WI38 (cell line): ENCODE measurements around the gene MBOAT2.
A peak's percentile ranks its signal among the peaks of the same experiment; 100 is the strongest.

Experiments
- H3K4me3 ChIP-seq: 2 replicates; pipeline ENCODE4 v1.5.1; 2011; ENCODE audit warnings: low read depth, mild to moderate bottlenecking, control low read depth, low read length
- TF ChIP-seq, protein P1 (sequence below): IDR thresholded peaks from 2 replicates; pipeline ENCODE4 v1.5.1; 2012; ENCODE audit warnings: low read depth, mild to moderate bottlenecking, control low read depth, low read length

The MBOAT2 gene

DNA sequence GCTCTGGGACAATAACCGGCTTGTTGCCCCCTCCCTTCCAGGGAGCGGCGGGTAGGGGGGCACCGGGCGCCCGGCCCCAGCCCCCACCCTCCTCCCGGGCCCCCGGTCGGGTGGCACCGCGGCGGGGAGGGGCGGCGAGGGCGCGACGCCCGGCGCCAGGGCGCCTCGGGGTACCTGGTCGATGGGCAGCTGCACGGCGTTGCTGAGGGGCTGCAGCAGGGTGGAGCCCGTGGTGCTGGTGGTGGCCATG lies 193 bp downstream of the MBOAT2 start:
- TF ChIP-seq, protein P1, sequence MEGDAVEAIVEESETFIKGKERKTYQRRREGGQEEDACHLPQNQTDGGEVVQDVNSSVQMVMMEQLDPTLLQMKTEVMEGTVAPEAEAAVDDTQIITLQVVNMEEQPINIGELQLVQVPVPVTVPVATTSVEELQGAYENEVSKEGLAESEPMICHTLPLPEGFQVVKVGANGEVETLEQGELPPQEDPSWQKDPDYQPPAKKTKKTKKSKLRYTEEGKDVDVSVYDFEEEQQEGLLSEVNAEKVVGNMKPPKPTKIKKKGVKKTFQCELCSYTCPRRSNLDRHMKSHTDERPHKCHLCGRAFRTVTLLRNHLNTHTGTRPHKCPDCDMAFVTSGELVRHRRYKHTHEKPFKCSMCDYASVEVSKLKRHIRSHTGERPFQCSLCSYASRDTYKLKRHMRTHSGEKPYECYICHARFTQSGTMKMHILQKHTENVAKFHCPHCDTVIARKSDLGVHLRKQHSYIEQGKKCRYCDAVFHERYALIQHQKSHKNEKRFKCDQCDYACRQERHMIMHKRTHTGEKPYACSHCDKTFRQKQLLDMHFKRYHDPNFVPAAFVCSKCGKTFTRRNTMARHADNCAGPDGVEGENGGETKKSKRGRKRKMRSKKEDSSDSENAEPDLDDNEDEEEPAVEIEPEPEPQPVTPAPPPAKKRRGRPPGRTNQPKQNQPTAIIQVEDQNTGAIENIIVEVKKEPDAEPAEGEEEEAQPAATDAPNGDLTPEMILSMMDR: no peak
- H3K4me3 ChIP-seq: peak overlapping the region; percentile 75

DNA sequence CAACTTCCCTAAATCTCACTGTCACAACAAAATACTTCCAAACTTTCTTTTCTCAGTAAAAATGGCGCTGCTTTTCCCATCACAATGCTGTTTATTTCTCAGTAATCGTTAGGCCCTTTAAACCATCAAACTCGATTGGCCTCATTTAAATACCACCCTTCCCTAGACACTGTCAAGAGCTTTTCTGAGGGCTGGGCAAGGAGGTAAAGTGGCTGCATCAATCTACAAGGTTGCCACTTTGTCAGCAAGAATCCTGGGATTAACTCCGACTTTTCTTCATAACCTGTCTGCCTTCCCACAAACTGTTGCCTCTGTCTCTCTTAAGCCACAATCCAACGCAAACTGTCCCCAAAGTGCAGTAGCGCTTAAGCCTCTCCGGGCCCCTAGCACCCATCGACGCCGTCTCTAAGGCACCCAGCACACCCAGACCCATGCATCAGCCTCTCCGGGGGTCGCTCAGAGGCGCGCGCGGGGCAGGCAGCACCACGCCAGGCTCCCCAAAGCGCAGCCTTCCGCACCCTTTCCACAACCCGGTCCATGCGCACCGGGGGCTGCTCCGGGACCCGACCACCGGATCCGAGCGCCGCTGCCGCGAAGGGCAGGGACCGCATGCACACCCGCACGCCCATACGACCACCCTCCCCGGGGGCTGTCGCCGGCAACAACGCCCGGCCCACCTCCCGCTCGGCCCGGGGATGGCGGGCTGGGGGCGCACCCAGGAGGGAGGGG lies 683 bp downstream of the MBOAT2 start:
- TF ChIP-seq, protein P1: no peak
- H3K4me3 ChIP-seq: peak overlapping the region; percentile 75

GRCh38 chr2:9002313-9002636 lies 1.2 kb downstream of the MBOAT2 start:
- peak overlapping the region; percentile 75 for H3K4me3 ChIP-seq
- TF ChIP-seq, protein P1: no peak

DNA sequence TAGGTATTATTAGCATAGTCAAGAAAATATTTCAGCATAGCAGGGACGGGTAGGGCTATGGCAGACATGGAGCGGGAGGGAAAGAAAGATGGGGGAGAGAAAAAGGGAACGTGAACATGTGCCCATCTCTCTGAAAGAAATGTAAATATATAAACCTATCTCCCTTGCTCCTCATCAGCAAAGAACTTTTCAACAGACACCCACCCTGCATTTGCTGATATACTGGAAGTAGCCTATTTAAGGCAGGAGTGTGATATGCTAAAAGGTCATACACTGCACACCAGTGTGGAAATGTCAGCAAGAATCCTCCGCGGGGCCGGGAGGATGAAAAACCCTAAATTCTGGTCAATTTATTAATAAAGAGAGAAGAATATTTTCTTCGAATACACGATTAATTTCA lies 1.7 kb downstream of the MBOAT2 start:
- TF ChIP-seq, protein P1: no peak
- no peak overlapping the region for H3K4me3 ChIP-seq

DNA sequence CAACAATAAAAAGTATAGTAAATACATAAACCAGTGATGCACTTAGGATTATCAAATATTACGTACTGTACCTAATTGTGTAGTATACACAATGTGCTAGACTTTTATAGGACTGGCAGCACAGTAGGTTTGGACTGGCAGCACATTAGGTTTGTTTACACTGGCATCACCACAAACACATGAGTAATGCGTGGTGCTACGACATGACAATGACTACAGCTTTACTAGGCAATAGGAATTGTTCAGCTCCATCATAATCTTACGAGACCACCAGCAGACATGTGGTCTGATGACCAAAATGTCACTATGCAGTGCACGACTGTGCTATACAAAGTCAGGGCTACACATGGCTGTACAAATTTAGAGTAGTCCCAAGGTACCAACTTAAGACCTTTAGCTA lies 2.3 kb downstream of the MBOAT2 start:
- H3K4me3 ChIP-seq: no peak overlapping the region

DNA sequence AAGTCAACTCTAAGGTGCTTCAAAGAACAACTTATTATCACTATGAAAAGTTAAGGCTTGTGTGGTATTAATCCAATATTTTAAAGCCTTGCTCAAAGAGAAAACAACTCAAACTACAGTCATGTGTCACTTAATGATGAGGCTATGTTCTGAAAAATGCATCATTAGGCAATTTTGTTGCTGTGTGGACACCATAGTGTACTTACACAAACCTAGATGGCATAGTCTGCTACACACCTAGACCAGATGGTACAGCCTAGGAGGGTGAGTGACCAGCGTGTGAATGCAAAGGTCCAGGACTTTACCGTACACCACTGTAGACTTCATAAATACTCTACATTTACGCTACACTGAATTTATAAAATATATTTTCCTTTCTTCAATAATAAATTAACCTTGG lies 3.0 kb downstream of the MBOAT2 start:
- TF ChIP-seq, protein P1: no peak
- H3K4me3 ChIP-seq: no peak overlapping the region

More for the DNA sequence above, 2.3 kb downstream of the MBOAT2 start:
- TF ChIP-seq, protein P1: no peak

- TF ChIP-seq, protein P1: no peak
- H3K4me3 ChIP-seq: no peak overlapping the region
These were observed 3.7 kb downstream of the MBOAT2 start for GRCh38 chr2:8999797-9000196.
